GM12801 (cell line): ENCODE data around the gene SPG7.

Source experiments
- TF ChIP-seq, protein P1 (sequence below): IDR thresholded peaks from one replicate; pipeline ENCODE4 v1.5.1; 2011; ENCODE audit warnings: control low read depth; ENCODE audit not compliant: insufficient read length; ENCODE audit errors: extremely low read depth

SPG7 gene

GRCh38 chr16:89507834-89508590 lies at the start of gene SPG7:
TSS of gene SPG7 (plus strand) at chr16:89508403. CDS start at chr16:89508418, 15 bp downstream.
- TF ChIP-seq, protein P1, sequence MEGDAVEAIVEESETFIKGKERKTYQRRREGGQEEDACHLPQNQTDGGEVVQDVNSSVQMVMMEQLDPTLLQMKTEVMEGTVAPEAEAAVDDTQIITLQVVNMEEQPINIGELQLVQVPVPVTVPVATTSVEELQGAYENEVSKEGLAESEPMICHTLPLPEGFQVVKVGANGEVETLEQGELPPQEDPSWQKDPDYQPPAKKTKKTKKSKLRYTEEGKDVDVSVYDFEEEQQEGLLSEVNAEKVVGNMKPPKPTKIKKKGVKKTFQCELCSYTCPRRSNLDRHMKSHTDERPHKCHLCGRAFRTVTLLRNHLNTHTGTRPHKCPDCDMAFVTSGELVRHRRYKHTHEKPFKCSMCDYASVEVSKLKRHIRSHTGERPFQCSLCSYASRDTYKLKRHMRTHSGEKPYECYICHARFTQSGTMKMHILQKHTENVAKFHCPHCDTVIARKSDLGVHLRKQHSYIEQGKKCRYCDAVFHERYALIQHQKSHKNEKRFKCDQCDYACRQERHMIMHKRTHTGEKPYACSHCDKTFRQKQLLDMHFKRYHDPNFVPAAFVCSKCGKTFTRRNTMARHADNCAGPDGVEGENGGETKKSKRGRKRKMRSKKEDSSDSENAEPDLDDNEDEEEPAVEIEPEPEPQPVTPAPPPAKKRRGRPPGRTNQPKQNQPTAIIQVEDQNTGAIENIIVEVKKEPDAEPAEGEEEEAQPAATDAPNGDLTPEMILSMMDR = no peak

DNA sequence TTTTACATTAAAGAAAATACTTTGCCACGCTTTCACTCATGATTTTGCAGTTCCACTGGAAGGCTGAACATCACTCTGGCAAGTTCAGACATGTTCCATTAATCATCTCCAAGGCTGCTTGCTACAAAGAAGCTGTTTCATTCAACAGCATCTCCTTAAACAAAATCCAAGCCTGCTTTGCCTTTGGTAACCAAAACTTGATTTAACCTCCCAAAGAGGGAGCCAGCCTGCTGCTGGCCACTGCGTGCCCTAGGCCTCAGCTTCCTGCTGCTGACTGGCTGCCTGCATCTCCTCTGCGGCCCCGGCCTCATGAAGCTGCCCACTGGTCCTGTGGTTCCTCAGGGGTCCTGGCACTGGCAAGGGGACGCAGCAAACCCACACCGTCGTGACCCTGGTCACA lies 49.7 kb upstream of the SPG7 start:
- TF ChIP-seq, protein P1 = no peak

DNA sequence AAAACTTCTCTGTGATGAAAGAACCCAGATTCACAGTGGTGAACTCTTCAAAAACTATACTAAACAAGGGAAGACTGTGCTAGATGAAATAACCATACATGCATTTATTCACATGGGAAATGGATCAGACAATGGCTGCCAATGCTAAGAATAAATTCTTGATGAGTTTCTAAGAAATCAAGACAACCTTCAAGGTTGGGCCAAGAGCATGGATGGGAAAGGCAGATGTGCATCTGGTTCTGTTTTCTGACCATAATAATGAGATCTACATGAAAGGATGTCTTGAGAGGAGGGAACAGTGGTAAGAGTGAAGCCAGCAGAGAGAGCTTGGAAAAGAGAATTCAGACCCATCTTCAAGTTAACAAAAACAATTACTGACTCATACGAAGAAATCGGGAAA lies 49.2 kb upstream of the SPG7 start:
- TF ChIP-seq, protein P1 = no peak

GRCh38 chr16:89460556-89460955 lies 47.6 kb upstream of the SPG7 start:
- TF ChIP-seq, protein P1 = no peak

GRCh38 chr16:89466920-89467319 lies 41.3 kb upstream of the SPG7 start:
- TF ChIP-seq, protein P1 = no peak

- TF ChIP-seq, protein P1 = no peak
These were observed 40.8 kb upstream of the SPG7 start for GRCh38 chr16:89467382-89467781.

DNA sequence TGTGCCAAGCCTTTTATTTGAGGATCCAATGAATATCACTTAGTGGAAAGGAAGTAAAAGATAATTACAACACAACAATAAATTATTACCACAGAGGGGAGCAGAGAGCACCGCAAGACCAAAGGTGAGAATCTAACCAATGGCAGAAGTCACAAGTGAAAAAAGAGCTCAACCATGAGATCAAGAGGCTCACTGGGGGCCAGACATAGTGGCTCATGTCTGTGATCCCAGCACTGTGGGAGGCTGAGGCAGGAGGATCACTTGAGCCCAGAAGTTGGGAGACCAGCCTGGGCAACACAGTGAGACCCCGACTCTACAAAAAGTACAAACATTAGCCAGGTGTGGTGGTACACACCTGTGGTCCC lies 35.5 kb upstream of the SPG7 start:
- TF ChIP-seq, protein P1 = no peak
